DND-41 (cell line): ENCODE results near the gene CD96.

ENCODE experiments used
- ATAC-seq: fragments of 200-7000 bp; cut with Tn5 transposase; 3 replicates; pipeline ENCODE4 v1.9.1; 2021; ENCODE audit warnings: low read depth; ENCODE audit not compliant: insufficient read depth
- DNase-seq: peaks from one replicate; pipeline ENCODE4 v3.0.0-alpha.2; 2020
- H2AFZ ChIP-seq: 2 replicates; pipeline ENCODE4 v1.6.0; 2012; ENCODE audit warnings: low read depth, low read length
- H3K27ac ChIP-seq: 2 replicates; pipeline ENCODE4 v1.5.1; 2012; ENCODE audit warnings: low read length, inconsistent platforms
- H3K27me3 ChIP-seq: fragments of 200-600 bp; sonication (generic); 2 replicates; pipeline ENCODE4 v1.6.0; 2012; ENCODE audit warnings: low read length, mild to moderate bottlenecking, inconsistent platforms; ENCODE audit not compliant: insufficient read depth, poor library complexity
- H3K36me3 ChIP-seq: 2 replicates; pipeline ENCODE4 v1.5.1; 2012; ENCODE audit warnings: low read length, inconsistent platforms; ENCODE audit not compliant: insufficient read depth
- H3K4me1 ChIP-seq: 2 replicates; pipeline ENCODE4 v1.5.1; 2012; ENCODE audit warnings: mild to moderate bottlenecking, low read length; ENCODE audit not compliant: insufficient read depth
- H3K4me2 ChIP-seq: 2 replicates; pipeline ENCODE4 v1.6.0; 2012; ENCODE audit warnings: mild to moderate bottlenecking, moderate library complexity, low read length, inconsistent platforms; ENCODE audit not compliant: insufficient read depth
- H3K4me3 ChIP-seq, 2 experiments: fragments of 200-600 bp in 1 of 2; shearing (Covaris generic) in 1 of 2; 2 replicates each; pipeline ENCODE4 v1.5.1; 2012 to 2016; ENCODE audit warnings: inconsistent platforms in 2 of 2, low read length in 2 of 2, mild to moderate bottlenecking in 2 of 2, low read depth in 1 of 2, moderate library complexity in 1 of 2
- H3K79me2 ChIP-seq: 2 replicates; pipeline ENCODE4 v1.6.0; 2012; ENCODE audit warnings: low read length, inconsistent platforms; ENCODE audit not compliant: insufficient read depth
- H3K9ac ChIP-seq: 2 replicates; pipeline ENCODE4 v1.6.0; 2012; ENCODE audit warnings: low read depth, mild to moderate bottlenecking, inconsistent platforms, low read length, moderate library complexity
- H3K9me3 ChIP-seq: 2 replicates; pipeline ENCODE4 v1.5.1; 2012; ENCODE audit warnings: low read length, moderate library complexity, mild to moderate bottlenecking, inconsistent platforms; ENCODE audit not compliant: insufficient read depth, severe bottlenecking
- H4K20me1 ChIP-seq: 2 replicates; pipeline ENCODE4 v1.6.0; 2012; ENCODE audit warnings: low read length; ENCODE audit not compliant: insufficient read depth
- CTCF ChIP-seq: IDR thresholded peaks from 2 replicates; pipeline ENCODE4 v1.5.1; 2012; ENCODE audit warnings: borderline replicate concordance, low read length, moderate library complexity, mild to moderate bottlenecking; ENCODE audit not compliant: poor library complexity, severe bottlenecking; ENCODE audit errors: extremely low read depth
- EZH2 ChIP-seq: IDR thresholded peaks from 3 replicates; pipeline ENCODE4 v1.6.1; 2012; ENCODE audit warnings: borderline replicate concordance, low read depth, mild to moderate bottlenecking, moderate library complexity, low read length, inconsistent platforms; ENCODE audit not compliant: severe bottlenecking

CD96 gene

GRCh38 chr3:111593666-111594065 is 51.7 kb downstream of the CD96 start:
- no peaks in the 10 kb centered on the region for H3K4me1 ChIP-seq
- no peak overlapping the region for H3K9ac ChIP-seq
- H3K9me3 ChIP-seq = no peaks in the 10 kb centered on the region
- no peaks in the 10 kb centered on the region for H4K20me1 ChIP-seq
- 0 out of 2 replicates have a peak overlapping the region, but pooled peaks have one; percentile 16 for H3K27ac ChIP-seq
- TF ChIP-seq EZH2 (no peak), CTCF (no peak)
- no peaks in the 10 kb centered on the region for H3K27me3 ChIP-seq
- no peak overlapping the region for H3K4me3 ChIP-seq
- no peaks in the 10 kb centered on the region for H3K79me2 ChIP-seq
- no peak for DNase-seq
- no peak overlapping the region for H3K4me2 ChIP-seq
- no peak overlapping the region for H2AFZ ChIP-seq
- no peak for ATAC-seq
- H3K36me3 ChIP-seq = peaks cover 80% of the 10 kb centered on the region

DNA sequence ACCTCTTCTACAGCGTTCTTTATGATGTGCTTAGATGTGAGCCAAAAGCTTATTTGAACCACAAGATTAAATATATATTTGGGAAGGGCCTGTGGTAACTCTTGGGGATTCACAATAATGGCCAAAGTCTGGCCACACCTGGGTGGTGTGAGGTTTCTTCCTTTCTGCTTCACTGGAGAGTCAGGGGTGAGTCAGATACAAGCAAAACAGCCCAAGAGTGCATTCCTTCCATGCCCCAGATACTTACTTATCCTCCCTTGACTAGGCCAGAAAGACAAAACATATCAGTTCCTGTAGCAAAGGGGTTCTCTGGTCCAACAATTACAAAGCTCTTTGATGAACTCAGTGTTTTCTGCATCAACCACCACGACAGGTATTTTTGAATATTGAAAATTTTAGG is 52.2 kb downstream of the CD96 start:
- no peak overlapping the region for H3K4me2 ChIP-seq
- H3K9ac ChIP-seq = no peak overlapping the region
- H3K4me1 ChIP-seq = no peaks in the 10 kb centered on the region
- H4K20me1 ChIP-seq = no peaks in the 10 kb centered on the region
- H3K27ac ChIP-seq = no peak overlapping the region
- TF ChIP-seq EZH2 = no peak
- TF ChIP-seq CTCF = no peak
- peaks cover 81% of the 10 kb centered on the region for H3K36me3 ChIP-seq
- no peaks in the 10 kb centered on the region for H3K9me3 ChIP-seq
- ATAC-seq (no peak), DNase-seq (no peak)
- H3K4me3 ChIP-seq = no peak overlapping the region
- H3K27me3 ChIP-seq = no peaks in the 10 kb centered on the region
- H2AFZ ChIP-seq = no peak overlapping the region
- no peaks in the 10 kb centered on the region for H3K79me2 ChIP-seq

- Histone ChIP-seq H4K20me1 (no peaks in the 10 kb centered on the region), H3K4me3 (no peak overlapping the region), H3K36me3 (peaks cover 81% of the 10 kb centered on the region), H3K9ac (no peak overlapping the region), H3K9me3 (no peaks in the 10 kb centered on the region), H3K79me2 (no peaks in the 10 kb centered on the region), H3K4me2 (no peak overlapping the region), H3K27me3 (no peaks in the 10 kb centered on the region), H3K27ac (no peak overlapping the region), H2AFZ (no peak overlapping the region), H3K4me1 (no peaks in the 10 kb centered on the region)
- no peak for TF ChIP-seq CTCF
- TF ChIP-seq EZH2 = no peak
- ATAC-seq (no peak), DNase-seq (no peak)
Measured at GRCh38 chr3:111594781-111595180, 52.8 kb downstream of the CD96 start.

- Histone ChIP-seq H3K36me3 (peaks cover 81% of the 10 kb centered on the region), H3K4me3 (no peak within 1 kb of the TSS), H4K20me1 (no peaks in the 10 kb centered on the region), H3K79me2 (no peaks in the 10 kb centered on the region), H3K4me2 (no peak within 1 kb of the TSS), H3K4me1 (no peaks in the 10 kb centered on the region), H3K27me3 (no peaks in the 10 kb centered on the region), H3K27ac (no peak within 1 kb of the TSS), H2AFZ (no peak within 1 kb of the TSS), H3K9ac (no peak within 1 kb of the TSS), H3K9me3 (no peaks in the 10 kb centered on the region)
- no peak for DNase-seq
- TF ChIP-seq EZH2 = no peak
- TF ChIP-seq CTCF = no peak
- ATAC-seq = no peak
Measured at GRCh38 chr3:111595232-111595631, 53.2 kb downstream of the CD96 start, which contains the start of gene ZBED2. Gene ZBED2 (minus strand): TSS chr3:111595346. CDS start chr3:111594201, 1,145 bp downstream.
